GM12878 (cell line): ENCODE data around the gene NCDN.

ENCODE experiments used
- EP300 ChIP-seq, 2 experiments: fragments of 150-350 bp in 1 of 2; IDR thresholded peaks; 2 replicates each; pipeline ENCODE4 v1.6.1; 2011 to 2012; ENCODE audit warnings: low read depth in 2 of 2, low read length in 2 of 2, borderline replicate concordance in 1 of 2, improper control_type of control experiment in 1 of 2, inconsistent platforms in 1 of 2; ENCODE audit not compliant: control insufficient read depth in 1 of 2
- EZH2 ChIP-seq: IDR thresholded peaks from 2 replicates; pipeline ENCODE4 v1.6.1; 2012; ENCODE audit warnings: low read depth, mild to moderate bottlenecking, control low read depth, inconsistent platforms, low read length, borderline replicate concordance; ENCODE audit not compliant: control insufficient read depth
- FOS ChIP-seq: IDR thresholded peaks from 3 replicates; pipeline ENCODE4 v1.6.1; 2011; ENCODE audit warnings: borderline replicate concordance; ENCODE audit not compliant: insufficient read length; ENCODE audit errors: extremely low read depth
- POLR2A ChIP-seq: IDR thresholded peaks from 2 replicates; pipeline ENCODE4 v1.6.1; 2011; ENCODE audit warnings: low read depth, mild to moderate bottlenecking, low read length
- SP1 ChIP-seq: IDR thresholded peaks from one replicate; pipeline ENCODE4 v1.6.1; 2011; ENCODE audit warnings: low read depth, low read length
- YY1 ChIP-seq: IDR thresholded peaks from 2 replicates; pipeline ENCODE4 v1.6.1; 2011; ENCODE audit warnings: low read depth, mild to moderate bottlenecking, low read length
- ZSCAN29 ChIP-seq: fragments of 450-650 bp; IDR thresholded peaks from 2 replicates; pipeline ENCODE4 v1.6.1; 2017; ENCODE audit warnings: mild to moderate bottlenecking, moderate library complexity
- TF ChIP-seq, protein P1 (sequence below): IDR thresholded peaks from 2 replicates; pipeline ENCODE4 v1.6.1; 2012; ENCODE audit warnings: low read length, inconsistent platforms
- TF ChIP-seq, protein P2 (sequence below), 3 experiments: IDR thresholded peaks in 2 of 3; conservative IDR thresholded peaks in 1 of 3; 2 replicates each; pipeline ENCODE4 v1.5.1; 2011; ENCODE audit warnings: low read depth in 3 of 3, low read length in 3 of 3, mild to moderate bottlenecking in 3 of 3, control low read depth in 2 of 3, moderate library complexity in 2 of 3, inconsistent platforms in 1 of 3, mixed read lengths in 1 of 3; ENCODE audit not compliant: control insufficient read depth in 2 of 3, insufficient read depth in 1 of 3; ENCODE audit errors: extremely low read depth in 1 of 3
- TF ChIP-seq, protein P3 (sequence below): fragments of 450-650 bp; IDR thresholded peaks from 2 replicates; pipeline ENCODE4 v1.6.1; 2017; ENCODE audit warnings: borderline replicate concordance

DNA sequence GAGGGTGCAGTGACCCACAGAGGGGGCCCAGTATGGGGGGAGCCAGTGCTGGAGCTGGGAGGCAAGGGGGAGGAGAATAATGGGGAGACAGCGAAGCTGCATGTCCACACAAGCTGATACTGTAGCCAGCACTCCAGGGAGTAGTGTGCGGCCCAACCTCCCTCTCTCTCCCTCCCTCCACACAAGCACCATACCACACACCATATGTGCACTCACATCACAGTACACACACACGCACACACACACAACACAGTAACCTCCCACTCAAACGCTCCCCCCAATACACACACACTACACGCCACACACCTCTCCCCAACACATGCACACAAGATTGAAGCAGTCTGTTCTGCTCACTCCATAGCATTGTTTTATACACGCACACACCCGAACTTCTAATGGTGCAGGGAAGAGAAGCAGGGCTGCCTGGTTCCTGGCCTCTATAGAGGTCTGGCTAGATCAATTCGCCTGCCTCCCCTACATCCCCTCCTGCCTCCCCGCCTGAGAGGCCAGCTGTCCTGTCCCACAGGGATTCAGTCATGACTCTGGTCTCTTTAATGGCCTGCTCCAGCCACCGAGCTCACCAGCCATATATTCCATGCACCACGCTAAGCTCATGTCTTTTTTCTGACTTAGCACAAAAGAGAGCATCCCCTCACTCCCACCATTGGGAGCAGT lies 3.8 kb downstream of the NCDN start:
- no peak for TF ChIP-seq EP300 (IDR thresholded peaks at IDR 0.05; ENCODE audit: borderline replicate concordance in 1 of 2, control insufficient read depth in 1 of 2, low read depth in 2 of 2, low read length in 2 of 2)
- TF ChIP-seq, protein P1, sequence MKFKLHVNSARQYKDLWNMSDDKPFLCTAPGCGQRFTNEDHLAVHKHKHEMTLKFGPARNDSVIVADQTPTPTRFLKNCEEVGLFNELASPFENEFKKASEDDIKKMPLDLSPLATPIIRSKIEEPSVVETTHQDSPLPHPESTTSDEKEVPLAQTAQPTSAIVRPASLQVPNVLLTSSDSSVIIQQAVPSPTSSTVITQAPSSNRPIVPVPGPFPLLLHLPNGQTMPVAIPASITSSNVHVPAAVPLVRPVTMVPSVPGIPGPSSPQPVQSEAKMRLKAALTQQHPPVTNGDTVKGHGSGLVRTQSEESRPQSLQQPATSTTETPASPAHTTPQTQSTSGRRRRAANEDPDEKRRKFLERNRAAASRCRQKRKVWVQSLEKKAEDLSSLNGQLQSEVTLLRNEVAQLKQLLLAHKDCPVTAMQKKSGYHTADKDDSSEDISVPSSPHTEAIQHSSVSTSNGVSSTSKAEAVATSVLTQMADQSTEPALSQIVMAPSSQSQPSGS, result no peak
- TF ChIP-seq EZH2, result no peak
- TF ChIP-seq SP1, result no peak
- TF ChIP-seq, protein P2, sequence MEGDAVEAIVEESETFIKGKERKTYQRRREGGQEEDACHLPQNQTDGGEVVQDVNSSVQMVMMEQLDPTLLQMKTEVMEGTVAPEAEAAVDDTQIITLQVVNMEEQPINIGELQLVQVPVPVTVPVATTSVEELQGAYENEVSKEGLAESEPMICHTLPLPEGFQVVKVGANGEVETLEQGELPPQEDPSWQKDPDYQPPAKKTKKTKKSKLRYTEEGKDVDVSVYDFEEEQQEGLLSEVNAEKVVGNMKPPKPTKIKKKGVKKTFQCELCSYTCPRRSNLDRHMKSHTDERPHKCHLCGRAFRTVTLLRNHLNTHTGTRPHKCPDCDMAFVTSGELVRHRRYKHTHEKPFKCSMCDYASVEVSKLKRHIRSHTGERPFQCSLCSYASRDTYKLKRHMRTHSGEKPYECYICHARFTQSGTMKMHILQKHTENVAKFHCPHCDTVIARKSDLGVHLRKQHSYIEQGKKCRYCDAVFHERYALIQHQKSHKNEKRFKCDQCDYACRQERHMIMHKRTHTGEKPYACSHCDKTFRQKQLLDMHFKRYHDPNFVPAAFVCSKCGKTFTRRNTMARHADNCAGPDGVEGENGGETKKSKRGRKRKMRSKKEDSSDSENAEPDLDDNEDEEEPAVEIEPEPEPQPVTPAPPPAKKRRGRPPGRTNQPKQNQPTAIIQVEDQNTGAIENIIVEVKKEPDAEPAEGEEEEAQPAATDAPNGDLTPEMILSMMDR (IDR thresholded peaks at IDR 0.05 in 2 of 3, conservative IDR thresholded peaks at IDR 0.05 in 1 of 3; ENCODE audit: control insufficient read depth in 2 of 3, extremely low read depth in 1 of 3, insufficient read depth in 1 of 3, low read depth in 3 of 3, low read length in 3 of 3), result no peak
- no peak for TF ChIP-seq ZSCAN29
- no peak for TF ChIP-seq POLR2A
- TF ChIP-seq, protein P3, sequence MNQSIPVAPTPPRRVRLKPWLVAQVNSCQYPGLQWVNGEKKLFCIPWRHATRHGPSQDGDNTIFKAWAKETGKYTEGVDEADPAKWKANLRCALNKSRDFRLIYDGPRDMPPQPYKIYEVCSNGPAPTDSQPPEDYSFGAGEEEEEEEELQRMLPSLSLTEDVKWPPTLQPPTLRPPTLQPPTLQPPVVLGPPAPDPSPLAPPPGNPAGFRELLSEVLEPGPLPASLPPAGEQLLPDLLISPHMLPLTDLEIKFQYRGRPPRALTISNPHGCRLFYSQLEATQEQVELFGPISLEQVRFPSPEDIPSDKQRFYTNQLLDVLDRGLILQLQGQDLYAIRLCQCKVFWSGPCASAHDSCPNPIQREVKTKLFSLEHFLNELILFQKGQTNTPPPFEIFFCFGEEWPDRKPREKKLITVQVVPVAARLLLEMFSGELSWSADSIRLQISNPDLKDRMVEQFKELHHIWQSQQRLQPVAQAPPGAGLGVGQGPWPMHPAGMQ, result no peak
- TF ChIP-seq YY1, result no peak
- no peak for TF ChIP-seq FOS
